Spleen (tissue), 3 donors: ENCODE results near the gene IGHMBP2.

ENCODE experiments used
- POLR2A ChIP-seq, 3 donors: fragments of 450-650 bp; IDR thresholded peaks; one replicate each; pipeline ENCODE4 v1.5.1; 2017; ENCODE audit warnings: antibody characterized with exemption in 3 of 3, mild to moderate bottlenecking in 1 of 3
- POLR2AphosphoS5 ChIP-seq, 3 donors: sonication (generic); formaldehyde crosslinking; IDR thresholded peaks; one replicate each; pipeline ENCODE4 v1.5.1; 2017; ENCODE audit warnings: antibody characterized with exemption in 3 of 3

DNA sequence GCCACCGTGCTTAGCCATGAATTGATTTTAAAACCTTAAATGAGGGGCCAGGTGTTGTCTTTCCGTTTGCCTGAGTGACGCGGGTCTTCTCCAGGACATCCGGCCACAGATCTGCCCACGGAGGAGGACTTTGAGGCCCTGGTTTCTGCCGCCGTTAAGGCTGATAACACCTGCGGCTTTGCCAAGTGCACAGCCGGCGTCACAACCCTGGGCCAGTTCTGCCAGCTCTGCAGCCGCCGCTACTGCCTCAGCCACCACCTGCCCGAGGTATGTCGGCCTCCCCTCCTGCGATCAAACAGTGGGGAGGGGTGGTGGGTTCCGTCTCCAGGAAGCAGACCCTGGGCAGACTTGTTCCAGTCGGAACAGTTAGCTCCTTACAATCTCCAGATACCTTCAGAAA is 34.4 kb downstream of the IGHMBP2 start:
- TF ChIP-seq POLR2A (IDR thresholded peaks at IDR 0.05) (no peak), POLR2AphosphoS5 (IDR thresholded peaks at IDR 0.05) (no peak)
